Ovary (tissue), 9 donors: ENCODE measurements around the gene CPT1B. TPM values are rescaled to one million over a fixed set of nuclear protein-coding genes. Genes with fewer than 3 reads are reported as not detected.
A peak's percentile ranks its signal among the peaks of the same experiment; 100 is the strongest.

Source experiments
- DNase-seq, 5 donors: peaks; one replicate each; pipeline ENCODE4 v3.0.0-alpha.2; 2019 to 2020
- H3K27ac ChIP-seq, 2 donors: fragments of 200-600 bp; one replicate each; pipeline versions ENCODE4 v1.5.1 to v1.8.0; 2019 to 2022
- H3K27me3 ChIP-seq: fragments of 200-600 bp; one replicate; pipeline ENCODE4 v1.8.0; 2022
- H3K36me3 ChIP-seq: fragments of 200-600 bp; sonication (generic); one replicate; pipeline ENCODE4 v1.5.1; 2019
- H3K4me1 ChIP-seq: one replicate; pipeline ENCODE4 v1.8.1; 2013; ENCODE audit warnings: mild to moderate bottlenecking, moderate library complexity; ENCODE audit not compliant: insufficient read depth
- H3K4me3 ChIP-seq: fragments of 200-600 bp; sonication (generic); one replicate; pipeline ENCODE4 v1.5.1; 2017
- H3K9me3 ChIP-seq, 2 donors: fragments of 200-600 bp in 1 of 2; sonication (generic) in 1 of 2; one replicate each; pipeline versions ENCODE4 v1.5.1 to v1.8.1; 2013 to 2019; ENCODE audit warnings: mild to moderate bottlenecking in 1 of 2, moderate library complexity in 1 of 2
- CTCF ChIP-seq, 3 donors: fragments of 450-650 bp in 2 of 3; fragments of 200-600 bp in 1 of 3; IDR thresholded peaks; one replicate each; pipeline versions ENCODE4 v1.5.1 to v1.8.0; 2016 to 2022; ENCODE audit warnings: antibody characterized with exemption in 3 of 3, mild to moderate bottlenecking in 1 of 3
- EP300 ChIP-seq: sonication (generic); formaldehyde crosslinking; IDR thresholded peaks from one replicate; pipeline ENCODE4 v1.6.1; 2017; ENCODE audit warnings: antibody characterized with exemption
- POLR2A ChIP-seq: fragments of 450-650 bp; IDR thresholded peaks from one replicate; pipeline ENCODE4 v1.6.1; 2017; ENCODE audit warnings: antibody characterized with exemption, mild to moderate bottlenecking, moderate library complexity
- WGBS, 3 donors: extraction: QIAGEN DNeasy Blood & Tissue Kit in 1 of 3; methylation state at CpG; one replicate each; pipeline versions ENCODE4 v1.1.5 to v1.1.7; 2013 to 2017; 5-methylcytosine and 5-hydroxymethylcytosine counted together
- intact Hi-C, 4 donors: fragments of 100-400 bp; cut with DNase I; formaldehyde crosslinking; loops; one replicate each; pipeline versions ENCODE4 v1.11.0 to v1.15.1; 2022 to 2023
- polyA plus RNA-seq, 2 donors: library from polyadenylated mRNA; stranded (reverse); fragments of 200-250 nt in 1 of 2; fragments of 350-450 nt in 1 of 2; fragmentation: Illumina TruSeq in 1 of 2; extraction: RNeasy Lipid Tissue Mini Kit (QIAGEN cat#74804) in 1 of 2; gene quantifications; one replicate each; pipeline ENCODE4 v1.2.3, GENCODE V29; 2013 to 2014
- total RNA-seq, 7 donors: library from RNA; depleted of rRNA in 2 of 7; stranded (reverse); fragments of >200 nt in 2 of 7; fragmentation: NEBNext Ultra II Directional in 3 of 7; extraction: Animal tissue kit (Norgen Biotek cat#: 25700) in 3 of 7; gene quantifications; one replicate each; pipeline versions ENCODE4 v1.1.0 to v1.2.4, GENCODE V29; 2016 to 2023
- donor health status: DM: no; HTN: no; CAD: no; lungs with moderate emphysema.
- donor health status: DM: no; HTN: no; CAD: no.
- donor health status: Bipolar disorder and iron deficiency.
- donor health status: DM: yes; HTN: yes; CAD: no.
- donor health status: DM: no; HTN: no; CAD: no.
- donor health status: DM: yes; HTN: yes; CAD: no.

The CPT1B gene
- total and polyA plus RNA-seq, 9 donors: 2.5 to 10.6 (median 4.4) TPM

GRCh38 chr22:50601669-50602337 lies 23.6 kb upstream of the CPT1B start:
- Histone ChIP-seq H3K9me3 (no peaks in the 10 kb centered on the region), H3K36me3 (no peaks in the 10 kb centered on the region), H3K4me3 (no peak overlapping the region), H3K27ac (no peak overlapping the region), H3K27me3 (no peaks in the 10 kb centered on the region), H3K4me1 (peaks cover 2% of the 10 kb centered on the region)
- TF ChIP-seq POLR2A (no peak), CTCF (IDR thresholded peaks at IDR 0.05) (no peak), EP300 (no peak)
- DNase-seq: no peak
- 60 to 62% (median 60%) methylated on average over 12 of the region's 12 CpGs for WGBS, 3 donors
- intact Hi-C loops: no loop called here

GRCh38 chr22:50600967-50601668 lies 22.9 kb upstream of the CPT1B start:
- H3K4me1 ChIP-seq: peaks cover 2% of the 10 kb centered on the region
- H3K9me3 ChIP-seq: no peaks in the 10 kb centered on the region
- TF ChIP-seq CTCF (IDR thresholded peaks at IDR 0.05): no peak
- no peak for TF ChIP-seq EP300
- TF ChIP-seq POLR2A: no peak
- intact Hi-C loops: no loop called here
- H3K27ac ChIP-seq: no peak overlapping the region
- peak overlapping the region; percentile 39 for H3K4me3 ChIP-seq
- peak in 4 of 5 donors; percentile 54 to 78 (median 58) for DNase-seq
- H3K36me3 ChIP-seq: no peaks in the 10 kb centered on the region
- no peaks in the 10 kb centered on the region for H3K27me3 ChIP-seq
- 5 to 31% (median 6%) methylated on average over 11 to 52 of the region's 52 CpGs for WGBS, 3 donors

GRCh38 chr22:50600538-50600937 lies 22.3 kb upstream of the CPT1B start, which contains the start of gene MAPK8IP2:
Gene MAPK8IP2 (plus strand): TSS chr22:50600793. CDS start chr22:50600819, 26 bp downstream.
- Histone ChIP-seq H3K27me3 (no peaks in the 10 kb centered on the region), H3K9me3 (no peaks in the 10 kb centered on the region), H3K4me1 (peaks cover 2% of the 10 kb centered on the region), H3K36me3 (no peaks in the 10 kb centered on the region), H3K27ac (no peak within 1 kb of the TSS), H3K4me3 (peak within 1 kb of the TSS; percentile 39)
- 0 to 1% (median 0%) methylated on average over 4 to 59 of the region's 61 CpGs for WGBS, 3 donors
- peak in 3 of 5 donors; percentile 36 to 70 (median 47) for DNase-seq
- no peak for TF ChIP-seq POLR2A
- TF ChIP-seq EP300: no peak
- TF ChIP-seq CTCF (IDR thresholded peaks at IDR 0.05): no peak
- intact Hi-C loops: no loop called here

- 11 to 15% (median 14%) methylated on average over 45 to 52 of the region's 52 CpGs for WGBS, 3 donors
- Histone ChIP-seq H3K9me3 (no peaks in the 10 kb centered on the region), H3K4me3 (peak overlapping the region; percentile 39), H3K36me3 (no peaks in the 10 kb centered on the region), H3K27ac (no peak overlapping the region), H3K4me1 (peaks cover 2% of the 10 kb centered on the region), H3K27me3 (no peaks in the 10 kb centered on the region)
- peak; percentile 61 to 84 (median 79) for DNase-seq
- intact Hi-C loops: no loop called here
- TF ChIP-seq CTCF (IDR thresholded peaks at IDR 0.05): no peak
- TF ChIP-seq EP300: no peak
- TF ChIP-seq POLR2A: no peak
These were observed 21.7 kb upstream of the CPT1B start for GRCh38 chr22:50599816-50600455.
